Activated T-cell treated with anti-CD3 and anti-CD28 coated beads for 24 hours (primary cell): Measurements from ENCODE around the gene SEC22B.
A peak's percentile ranks its signal among the peaks of the same experiment; 100 is the strongest.
"Not testable (repeated sequence)": the region's sequence is repeated elsewhere in the genome, so short reads cannot be mapped to it uniquely, and the experiment has no call there.

Experiments used
- DNase-seq: peaks from one replicate; pipeline ENCODE4 v3.0.0-alpha.2; 2020; ENCODE audit warnings: low read depth

The SEC22B gene

DNA sequence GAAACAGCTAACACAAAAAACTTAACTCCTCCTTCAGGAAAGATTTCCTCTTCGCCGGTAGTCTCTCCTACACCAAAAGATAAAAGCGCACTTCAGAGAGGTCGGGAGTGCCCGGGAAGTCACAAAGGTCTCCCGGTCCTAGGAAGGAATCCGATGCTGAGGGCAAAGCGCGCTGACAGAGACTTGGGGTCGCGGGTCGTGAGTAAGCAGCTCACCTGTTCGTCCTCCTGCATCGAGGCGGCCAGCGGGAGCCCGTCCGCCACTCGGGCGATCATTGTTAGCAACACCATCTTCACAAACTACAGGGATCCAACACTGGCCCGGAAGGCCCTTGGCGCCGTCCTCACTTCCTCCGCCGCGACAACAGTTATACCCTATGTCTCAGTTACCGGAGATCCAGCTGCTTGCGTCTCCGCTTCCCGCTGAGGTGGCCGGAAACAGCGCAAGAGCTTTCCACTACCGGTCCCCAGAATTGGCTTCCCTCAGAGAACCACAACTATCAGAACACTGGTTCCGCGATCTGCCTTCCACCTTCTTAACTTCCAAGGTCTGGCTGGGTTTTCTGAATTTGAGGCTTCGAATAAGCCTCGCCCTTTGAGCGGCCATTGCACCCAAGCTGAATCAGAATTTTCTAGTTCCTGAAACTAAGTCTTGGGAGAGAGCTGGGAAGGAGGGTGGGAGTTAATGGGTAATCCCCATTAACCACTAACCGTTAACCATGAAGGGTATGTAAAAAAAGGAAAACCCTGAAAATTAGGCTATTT lies at the start of gene SEC22B:
Gene SEC22B, minus strand, starts transcription at position 429 of the 764 bp plus-strand sequence. Its CDS starts 139 bp downstream, at position 290.
- peak; percentile 83 for DNase-seq

DNA sequence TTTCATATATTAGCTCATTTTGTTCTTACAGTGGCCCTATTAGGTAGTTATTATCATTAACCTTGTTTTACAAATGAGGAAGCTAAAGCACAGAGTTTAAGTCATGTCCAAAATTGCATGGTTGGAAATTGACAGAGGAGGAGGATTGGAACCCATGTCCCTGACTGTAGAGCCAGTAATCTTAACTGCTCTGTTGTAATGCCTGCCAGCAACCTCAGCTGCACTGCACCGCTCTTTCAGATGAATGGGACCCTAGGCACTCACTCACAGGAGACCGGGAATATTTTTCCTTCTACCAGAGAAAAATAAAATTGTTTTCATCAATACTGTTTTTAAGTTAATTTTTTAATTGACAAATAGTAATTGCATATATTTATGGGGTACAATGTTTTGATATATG lies 41.6 kb upstream of the SEC22B start:
- not testable (repeated sequence) for DNase-seq

DNA sequence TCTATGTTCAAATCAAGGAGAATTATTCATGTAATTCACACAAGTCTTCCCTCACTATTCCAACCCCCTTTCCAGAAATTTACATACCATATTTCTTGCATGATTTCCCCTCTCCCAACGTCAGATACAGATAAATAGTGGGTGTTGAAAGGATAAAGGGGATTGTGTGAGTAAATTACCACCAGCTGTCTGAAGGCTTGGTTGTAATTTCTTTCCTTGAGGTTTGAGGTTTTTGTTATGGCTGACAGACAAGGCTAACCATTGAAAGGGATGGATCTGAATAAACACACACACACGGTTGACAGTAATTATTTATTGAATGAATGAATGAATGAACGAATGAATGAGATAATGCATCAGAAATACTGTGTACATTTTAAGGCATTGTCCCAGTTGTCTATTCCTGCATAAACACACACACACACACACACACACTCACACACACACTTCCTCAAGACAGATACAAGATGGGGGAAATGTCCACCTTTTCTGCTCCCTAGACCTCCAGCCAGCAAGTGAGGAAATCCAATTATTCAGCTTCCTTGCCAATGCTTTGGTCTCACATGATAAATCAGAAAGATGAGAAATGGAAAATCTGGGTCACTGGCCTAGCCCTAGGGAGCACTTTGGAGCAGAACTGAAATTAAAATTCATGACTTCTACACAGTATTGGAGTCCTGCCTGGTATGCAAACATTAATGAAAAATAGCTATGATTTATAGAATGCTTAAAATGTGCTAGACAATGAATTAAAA lies 41.0 kb upstream of the SEC22B start:
- DNase-seq = not testable (repeated sequence)

DNA sequence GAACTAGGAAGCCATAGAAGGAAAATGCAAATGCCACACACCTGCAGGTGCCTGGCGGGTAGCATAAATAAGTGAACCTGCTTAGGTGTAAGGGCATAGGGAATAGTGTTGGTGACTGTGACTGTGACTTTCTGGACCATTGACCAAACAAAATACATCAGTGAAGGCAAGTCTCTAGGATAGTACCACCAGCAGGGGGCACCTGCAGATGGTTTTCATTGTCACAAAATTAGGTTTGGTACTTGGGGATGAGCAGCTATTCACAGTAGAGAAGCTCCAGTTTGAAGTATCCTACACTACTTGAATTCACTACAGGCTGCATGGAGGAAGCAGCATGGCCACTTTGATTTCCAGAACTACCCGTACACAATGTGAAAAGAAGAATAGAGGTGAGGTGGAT lies 37.3 kb upstream of the SEC22B start:
- not testable (repeated sequence) for DNase-seq

DNA sequence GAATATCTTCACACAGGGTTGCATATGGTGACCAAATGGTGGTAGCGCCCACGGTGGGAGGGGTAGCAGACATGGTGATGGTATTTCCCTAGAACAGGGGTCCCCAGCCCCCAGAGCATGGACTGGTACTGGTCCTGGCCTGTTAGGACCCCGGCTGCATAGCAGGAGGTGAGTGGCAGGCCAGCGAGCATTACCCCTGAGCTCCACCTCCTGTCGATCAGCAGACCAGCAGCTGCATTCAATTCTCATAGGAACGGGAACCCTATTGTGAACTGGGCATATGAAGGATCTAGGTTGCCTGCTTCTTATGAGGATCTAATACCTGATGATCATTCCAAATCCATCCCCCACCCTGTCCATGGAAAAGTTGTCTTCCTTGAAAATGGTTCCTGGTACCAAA lies 34.4 kb upstream of the SEC22B start:
- not testable (repeated sequence) for DNase-seq

DNA sequence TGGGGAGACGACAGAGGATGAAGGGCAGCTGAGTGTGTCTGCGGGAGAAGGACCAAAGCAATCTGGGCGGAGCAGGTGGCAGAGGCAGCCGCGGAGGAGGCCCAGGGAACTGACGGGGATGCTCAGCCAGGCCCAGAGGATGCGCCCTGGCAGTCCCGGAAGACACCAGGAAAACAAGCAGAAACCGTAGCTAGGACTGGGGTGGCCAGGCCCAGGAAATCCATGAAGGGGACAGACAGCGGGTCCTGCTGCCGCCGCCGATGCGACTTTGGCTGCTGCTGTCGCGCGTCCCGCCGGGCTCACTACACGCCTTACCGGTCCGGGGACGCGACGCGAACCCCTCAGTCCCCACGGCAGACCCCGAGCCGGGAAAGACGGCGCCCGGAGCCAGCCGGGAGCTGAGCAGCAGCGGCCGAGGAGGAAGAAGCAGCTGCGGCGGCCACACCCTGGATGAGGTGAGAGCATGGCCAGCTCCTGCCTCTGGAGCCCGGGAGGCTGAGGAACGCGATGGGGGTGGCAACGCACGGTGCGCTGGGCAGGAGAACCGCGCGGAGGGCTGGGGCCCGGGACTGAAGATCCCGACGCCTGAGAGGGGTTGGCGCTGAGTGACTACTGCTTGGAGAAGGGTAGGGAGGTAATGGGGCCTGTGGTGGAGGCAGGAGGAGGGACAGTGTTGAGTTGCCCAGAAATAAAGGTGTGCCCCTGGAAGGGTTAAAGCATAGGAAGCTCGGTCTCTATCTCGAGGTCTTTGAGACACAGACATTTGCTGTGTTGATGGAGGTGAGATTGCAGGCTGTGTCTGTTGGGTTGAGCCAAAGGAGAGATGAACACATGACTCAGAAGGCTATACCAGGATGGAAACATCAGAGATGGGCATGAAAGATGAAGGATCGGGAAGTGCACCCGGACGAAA lies 20.8 kb upstream of the SEC22B start:
- not testable (repeated sequence) for DNase-seq

DNA sequence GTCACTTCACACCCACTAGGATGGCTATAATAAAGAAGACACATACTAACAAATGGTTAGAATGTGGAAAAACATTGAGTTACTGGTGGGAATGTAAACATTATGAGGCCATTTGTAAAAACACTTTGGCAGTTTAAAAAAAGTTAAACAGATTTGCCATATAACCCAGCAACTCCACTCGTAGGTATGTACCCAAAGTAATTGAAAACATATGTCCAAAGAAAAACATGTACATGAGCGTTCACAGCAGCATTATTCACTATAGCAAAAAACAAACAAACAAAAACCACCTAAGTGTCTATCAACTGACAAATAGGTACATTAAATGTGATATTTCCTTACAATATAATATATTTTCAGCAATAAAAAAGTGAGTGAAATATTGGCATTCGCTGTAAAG lies 12.3 kb upstream of the SEC22B start:
- not testable (repeated sequence) for DNase-seq

DNA sequence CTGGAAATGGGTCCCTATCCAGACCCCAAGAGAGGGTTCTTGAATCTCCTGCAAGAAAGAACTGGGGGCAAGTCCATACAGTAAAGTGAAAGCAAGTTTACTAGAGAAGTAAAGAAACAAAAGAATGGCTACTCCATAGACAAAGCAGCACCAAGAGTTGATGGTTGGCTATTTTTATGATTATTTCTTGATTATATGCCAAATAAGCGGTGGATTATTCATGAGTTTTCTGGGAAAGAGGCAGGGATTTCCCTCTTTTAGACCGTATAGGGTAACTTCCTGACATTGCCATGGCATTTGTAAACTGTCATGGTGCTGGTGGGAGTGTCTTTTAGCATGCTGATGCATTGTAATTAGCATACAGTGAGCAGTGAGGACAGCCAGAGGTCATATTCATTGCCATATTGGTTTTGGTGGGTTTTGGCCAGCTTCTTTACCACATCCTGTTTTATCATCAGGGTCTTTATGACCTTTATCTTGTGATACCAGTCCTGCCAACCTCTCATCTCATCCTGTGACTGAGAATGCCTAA lies 5.9 kb upstream of the SEC22B start:
- not testable (repeated sequence) for DNase-seq

DNA sequence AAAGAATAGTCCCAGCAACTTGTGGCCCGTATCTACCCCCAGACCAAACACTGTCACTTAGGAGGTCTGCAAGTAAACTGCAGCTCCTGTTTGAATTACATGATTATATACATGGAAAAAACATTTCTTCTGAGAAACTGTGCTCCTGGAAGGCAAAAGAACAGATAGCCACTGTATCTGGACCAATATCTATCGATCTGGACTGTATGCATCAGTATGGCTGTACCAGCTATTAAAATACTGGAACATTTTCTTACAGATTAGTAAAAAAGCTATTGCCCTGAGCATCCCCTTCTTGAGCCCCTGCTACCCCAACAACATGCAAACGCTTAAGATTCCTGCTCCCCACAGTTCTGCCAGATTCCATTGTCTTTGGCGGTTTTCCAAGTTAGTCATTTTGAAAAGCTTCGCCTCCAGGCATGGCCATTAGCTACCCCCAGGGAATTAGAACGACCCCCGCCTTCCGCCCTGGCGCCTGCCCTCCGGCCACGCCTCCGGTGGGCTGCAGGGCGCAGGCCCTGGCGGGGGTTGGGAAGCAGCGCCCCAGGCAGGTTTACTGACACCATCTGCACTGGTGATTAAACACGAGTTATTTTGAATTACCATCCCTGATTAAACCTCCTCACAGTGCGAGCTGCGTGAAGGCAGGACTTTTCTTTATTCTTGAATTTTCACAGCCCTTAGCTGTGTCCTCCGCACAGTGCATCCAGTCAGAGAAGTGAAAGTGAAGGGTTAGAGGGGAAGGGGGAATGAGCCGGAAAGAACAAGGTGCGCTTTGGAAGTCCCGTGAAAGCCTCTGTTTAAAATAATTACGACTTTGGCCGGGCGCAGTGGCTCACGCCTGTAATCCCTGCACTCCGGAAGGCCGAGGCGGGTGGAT lies 3.7 kb upstream of the SEC22B start:
- DNase-seq = not testable (repeated sequence)

DNA sequence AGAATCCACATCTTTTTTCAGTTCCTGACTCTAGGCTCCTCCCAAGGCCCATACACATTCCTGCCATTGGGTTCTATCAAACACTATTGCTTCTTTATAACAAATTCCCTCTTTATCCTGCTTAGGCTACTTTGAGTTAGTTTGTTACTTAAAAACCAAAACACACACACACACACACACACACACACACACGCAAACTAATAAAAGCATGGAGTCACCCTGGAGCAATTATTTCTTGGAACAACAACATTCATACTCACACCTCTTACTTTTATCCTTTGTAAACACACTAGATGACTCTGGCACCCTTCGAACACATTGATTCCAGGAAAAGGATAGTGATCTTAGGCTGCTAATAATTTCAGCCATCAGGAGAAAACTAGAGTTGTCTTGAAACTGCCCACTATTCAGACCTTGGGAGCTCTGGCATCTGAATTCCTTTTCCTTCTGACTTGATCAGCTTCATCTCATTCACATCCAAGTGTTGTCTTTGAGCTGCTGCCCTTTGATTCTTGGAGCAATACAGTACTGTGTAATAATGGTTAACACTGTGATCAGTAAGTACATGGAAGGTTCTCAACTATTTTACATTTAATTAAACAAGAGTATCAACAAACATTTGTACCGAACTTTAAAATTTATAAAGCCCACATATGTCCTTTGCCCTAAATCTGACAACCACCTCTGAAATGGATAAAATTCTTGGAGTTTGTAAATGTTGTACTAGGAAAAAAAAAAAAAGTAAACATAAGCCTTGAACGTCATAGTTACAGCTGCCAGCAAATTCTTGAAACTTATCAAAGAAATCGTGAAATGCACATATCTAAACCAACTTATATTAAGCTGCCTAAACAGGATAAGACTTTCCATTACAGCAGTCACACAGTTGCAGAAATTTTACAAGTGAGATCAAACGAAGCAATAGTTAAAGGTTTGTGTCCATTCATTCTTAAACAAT lies 2.8 kb upstream of the SEC22B start:
- DNase-seq = no peak

DNA sequence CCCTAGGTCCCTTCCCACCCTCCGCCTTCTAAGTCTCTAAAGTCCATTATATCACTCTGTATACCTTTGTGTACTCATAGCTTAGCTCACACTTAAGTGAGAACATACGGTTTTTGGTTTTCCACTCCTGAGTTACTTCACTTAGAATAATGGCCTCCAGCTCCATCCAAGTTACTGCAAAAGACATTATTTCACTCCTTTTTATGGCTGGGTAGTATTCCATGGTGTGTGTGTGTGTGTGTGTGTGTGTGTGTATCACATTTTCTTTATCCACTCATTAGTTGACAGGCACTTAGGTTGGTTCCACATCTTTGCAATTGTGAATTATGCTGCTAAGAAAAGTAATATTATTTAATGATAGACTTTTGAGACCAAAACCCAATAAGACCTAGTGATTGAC lies 1.7 kb upstream of the SEC22B start:
- DNase-seq = not testable (repeated sequence)

DNA sequence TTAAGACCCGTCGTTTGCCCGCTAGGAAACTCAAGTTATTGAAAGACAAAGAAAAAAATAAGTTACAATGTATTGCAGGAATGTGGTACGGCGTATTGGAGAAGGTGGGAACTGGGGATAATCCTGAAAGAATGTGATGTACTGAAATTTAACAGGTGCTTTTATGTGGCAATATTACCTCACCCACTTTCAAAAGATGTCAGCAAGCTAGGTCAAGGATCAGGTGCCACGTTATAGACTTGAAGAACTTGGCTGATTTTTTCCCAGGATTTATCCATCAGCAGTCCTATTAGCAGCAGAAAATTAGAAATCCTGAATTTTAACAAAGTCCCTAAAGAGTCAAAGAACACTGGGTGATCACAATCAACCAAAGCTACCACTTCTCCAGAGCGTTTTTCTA lies 632 bp downstream of the SEC22B start:
- not testable (repeated sequence) for DNase-seq

DNA sequence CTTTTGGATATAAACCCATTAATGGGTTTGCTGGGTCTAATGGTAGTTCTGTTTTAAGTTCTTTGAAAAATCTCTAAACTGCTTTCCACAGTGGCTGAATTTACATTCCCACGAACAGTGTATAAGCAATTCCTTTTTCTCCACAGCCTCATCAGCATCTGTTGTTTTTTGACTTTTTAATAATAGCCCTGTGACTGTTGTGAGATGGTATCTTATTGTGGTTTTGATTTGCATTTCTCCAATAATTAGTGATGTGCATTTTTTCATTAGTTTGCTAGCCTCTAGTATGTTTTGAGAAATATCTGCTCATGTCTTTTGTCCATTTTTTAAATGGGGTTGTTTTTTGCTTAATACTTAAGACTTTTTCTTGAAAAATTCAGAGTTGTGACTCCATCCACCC lies 11.6 kb downstream of the SEC22B start:
- DNase-seq = not testable (repeated sequence)

DNA sequence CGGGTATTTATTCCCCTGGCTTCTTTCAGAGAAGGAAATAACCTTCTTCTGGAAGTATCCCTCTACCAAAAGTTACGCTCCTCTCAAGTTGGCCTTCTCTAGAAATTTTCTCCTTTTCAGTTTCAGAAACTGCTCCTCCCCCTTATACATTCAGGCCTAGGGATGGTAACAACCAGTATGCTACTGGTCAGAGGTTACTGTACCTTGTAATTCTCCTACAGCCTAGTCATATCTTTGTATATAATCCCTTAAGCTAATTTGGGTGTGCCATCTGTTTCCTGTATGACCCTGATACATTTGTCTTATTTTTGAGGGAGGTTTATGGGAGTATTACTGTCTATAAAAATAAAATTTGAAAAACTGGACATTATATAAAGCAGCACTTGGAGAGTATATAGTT lies 14.3 kb downstream of the SEC22B start:
- not testable (repeated sequence) for DNase-seq

DNA sequence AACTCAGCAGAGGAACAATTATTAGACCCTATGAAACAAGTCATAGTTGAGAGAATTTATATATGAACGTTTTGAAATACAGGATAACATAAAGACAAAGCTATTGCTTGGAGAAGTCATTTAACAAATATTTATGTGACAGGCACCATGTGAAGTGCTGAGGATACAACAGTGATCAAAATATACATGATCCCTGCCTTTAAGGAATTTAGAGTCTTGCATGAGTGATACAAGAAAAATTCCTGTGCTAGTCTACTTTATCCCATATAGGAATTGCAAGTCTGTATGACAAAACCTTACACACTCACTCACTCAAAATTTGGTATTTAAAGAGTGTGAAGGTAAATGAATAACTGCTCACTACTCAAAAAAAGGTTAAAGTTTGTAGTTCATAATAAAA lies 17.8 kb downstream of the SEC22B start:
- DNase-seq = not testable (repeated sequence)

DNA sequence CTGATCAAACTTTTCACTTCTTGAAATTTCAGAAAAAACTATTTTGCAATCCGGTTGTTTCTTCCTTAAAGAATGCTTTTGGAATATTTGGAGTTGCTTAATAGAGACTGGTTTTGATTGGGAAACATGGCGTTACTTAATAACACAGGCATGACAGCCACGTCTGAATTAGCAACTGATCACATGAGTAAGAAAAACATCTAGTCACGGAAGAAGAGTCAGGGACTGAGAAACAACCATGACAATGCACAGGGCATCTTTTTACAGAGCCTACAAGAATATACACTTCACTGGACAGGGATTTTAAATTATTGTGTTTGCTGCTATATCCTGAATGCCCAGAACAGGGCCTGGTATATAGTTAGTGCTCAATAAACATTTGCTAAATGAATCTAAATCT lies 18.2 kb downstream of the SEC22B start:
- DNase-seq = not testable (repeated sequence)

DNA sequence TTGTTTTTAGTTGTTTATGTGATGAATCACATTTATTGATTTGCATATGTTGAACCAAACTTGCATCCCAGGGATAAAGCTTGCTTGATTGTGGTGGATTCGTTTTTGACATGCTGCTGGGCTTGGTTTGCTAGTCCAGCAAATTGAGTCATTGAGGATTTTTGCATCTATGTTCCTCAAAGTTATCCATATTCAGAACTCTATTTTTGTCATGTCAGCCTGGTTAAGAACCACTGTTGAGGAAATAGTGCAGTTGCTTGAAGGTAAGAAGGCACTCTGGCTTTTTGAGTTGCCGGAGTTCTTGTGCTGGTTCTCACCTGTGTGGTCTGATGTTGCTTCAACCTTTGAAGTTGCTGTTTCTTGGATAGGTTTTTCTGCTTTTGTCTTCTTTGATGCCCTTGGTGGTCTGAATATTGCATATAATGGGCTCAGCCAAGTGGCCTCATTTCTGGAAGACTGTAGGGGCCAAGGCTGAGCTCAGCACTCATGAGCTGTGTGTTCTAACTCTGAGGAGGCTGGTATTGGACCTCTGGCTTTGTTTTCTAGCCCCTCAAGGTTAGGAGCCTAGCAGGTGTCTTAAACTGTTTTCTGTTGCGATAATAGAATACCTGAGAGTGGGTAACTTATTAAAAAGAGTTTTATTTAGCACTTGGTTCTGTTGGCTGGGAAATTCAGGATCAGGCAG lies 26.0 kb downstream of the SEC22B start:
- DNase-seq = not testable (repeated sequence)

DNA sequence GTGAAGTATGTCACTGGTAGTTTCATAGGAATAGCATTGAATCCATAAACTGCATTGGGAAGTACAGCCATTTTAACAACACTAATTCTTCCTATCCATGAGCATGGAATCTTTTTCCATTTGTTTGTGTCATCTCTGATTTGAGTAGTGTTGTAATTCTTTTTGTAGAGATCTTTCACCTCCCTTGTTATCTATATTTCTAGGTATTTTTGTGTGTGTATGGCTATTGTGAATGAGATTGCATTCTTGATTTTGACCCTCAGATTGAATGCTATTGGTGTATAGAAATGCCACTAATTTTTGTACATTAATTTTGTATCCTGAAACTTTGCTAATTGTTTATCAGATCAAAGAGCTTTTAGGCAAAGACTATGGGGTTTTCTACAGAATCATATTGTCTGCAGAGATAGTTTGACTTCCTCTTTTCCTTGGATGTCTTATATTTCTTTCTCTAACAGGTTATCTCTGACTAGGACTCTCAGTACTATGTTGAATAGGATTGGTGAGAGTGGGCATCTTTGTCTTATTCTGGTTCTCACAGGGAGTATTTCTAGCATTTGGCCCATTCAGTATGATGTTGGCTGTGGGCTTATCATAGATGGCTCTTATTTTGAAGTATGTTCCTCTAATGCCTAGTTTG lies 26.8 kb downstream of the SEC22B start:
- not testable (repeated sequence) for DNase-seq

DNA sequence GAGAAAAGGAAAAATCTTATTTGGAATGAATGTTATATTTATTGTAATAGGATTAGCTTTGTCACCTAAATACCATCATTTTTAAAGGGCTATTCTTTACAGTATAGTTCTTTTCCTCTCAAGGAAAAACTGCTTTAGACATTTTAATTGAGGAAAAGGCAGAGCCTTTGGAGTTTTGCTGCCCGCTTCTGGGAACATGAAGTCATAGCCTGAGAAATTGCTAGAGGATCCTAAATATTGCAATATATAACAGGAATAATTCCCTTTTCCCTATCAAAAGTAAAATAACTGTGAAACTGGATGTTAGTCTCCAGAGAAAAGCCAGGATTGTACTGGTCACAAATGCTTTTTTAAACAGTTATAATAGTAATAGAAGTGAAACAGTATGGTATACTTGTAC lies 30.5 kb downstream of the SEC22B start:
- not testable (repeated sequence) for DNase-seq
